CD14-positive monocyte (primary cell): ENCODE data around the gene ZNF232. TPM values are rescaled to one million over a fixed set of nuclear protein-coding genes. Genes with fewer than 3 reads are reported as not detected.

Experiments
- DNase-seq, 3 donors: peaks; one replicate each; pipeline ENCODE4 v3.0.0-alpha.2; 2011 to 2022
- H2AFZ ChIP-seq: 2 replicates; pipeline ENCODE4 v1.6.0; 2012; ENCODE audit warnings: mild to moderate bottlenecking, low read depth, low read length, inconsistent platforms; ENCODE audit not compliant: insufficient read depth, poor library complexity, severe bottlenecking
- H3K27ac ChIP-seq, 2 donors: 1 replicate in 1 of 2; 2 replicates in 1 of 2; pipeline ENCODE4 v1.5.1; 2012 to 2013; ENCODE audit warnings: low read length in 2 of 2, control low read depth in 1 of 2, inconsistent platforms in 1 of 2, low read depth in 1 of 2, mild to moderate bottlenecking in 1 of 2
- H3K27me3 ChIP-seq, 2 donors: one replicate each; pipeline versions ENCODE4 v1.6.0 to v1.6.1; 2011 to 2013; ENCODE audit warnings: low read length in 2 of 2; ENCODE audit not compliant: control insufficient read depth in 2 of 2, insufficient read depth in 2 of 2
- H3K36me3 ChIP-seq, 2 donors: replicated peaks in 1 of 2; 1 replicate in 1 of 2; 2 replicates in 1 of 2; pipeline versions ENCODE4 v1.5.1 to v1.6.1; 2012 to 2013; ENCODE audit warnings: low read length in 2 of 2, control low read depth in 1 of 2, inconsistent platforms in 1 of 2, mild to moderate bottlenecking in 1 of 2; ENCODE audit not compliant: insufficient read depth in 2 of 2, control insufficient read depth in 1 of 2
- H3K4me1 ChIP-seq, 2 donors: 1 replicate in 1 of 2; 2 replicates in 1 of 2; pipeline versions ENCODE4 v1.5.1 to v1.6.1; 2012 to 2013; ENCODE audit warnings: low read length in 2 of 2, control low read depth in 1 of 2, inconsistent platforms in 1 of 2, mild to moderate bottlenecking in 1 of 2, moderate library complexity in 1 of 2; ENCODE audit not compliant: insufficient read depth in 2 of 2, control insufficient read depth in 1 of 2
- H3K4me2 ChIP-seq: replicated peaks from 2 replicates; pipeline ENCODE3; 2012; ENCODE audit warnings: low read length, moderate library complexity, mild to moderate bottlenecking; ENCODE audit not compliant: poor library complexity, severe bottlenecking; ENCODE audit errors: extremely low read depth
- H3K4me3 ChIP-seq, 3 experiments: fragments of 200-600 bp in 1 of 3; sonication (generic) in 1 of 3; replicated peaks in 1 of 3; 1 replicate in 2 of 3; 2 replicates in 1 of 3; pipeline ENCODE4 v1.5.1; 2011 to 2013; ENCODE audit warnings: low read length in 3 of 3, mild to moderate bottlenecking in 3 of 3, control low read depth in 2 of 3, low read depth in 2 of 3, inconsistent platforms in 1 of 3, moderate library complexity in 1 of 3
- H3K79me2 ChIP-seq: 2 replicates; pipeline ENCODE4 v1.6.0; 2012; ENCODE audit warnings: mild to moderate bottlenecking, control low read depth, inconsistent platforms, low read length, moderate library complexity; ENCODE audit not compliant: insufficient read depth
- H3K9ac ChIP-seq: 2 replicates; pipeline ENCODE4 v1.6.0; 2017; ENCODE audit warnings: low read length, mild to moderate bottlenecking; ENCODE audit not compliant: insufficient read depth, poor library complexity, severe bottlenecking
- H3K9me3 ChIP-seq, 2 donors: replicated peaks in 1 of 2; 1 replicate in 1 of 2; 2 replicates in 1 of 2; pipeline versions ENCODE4 v1.5.1 to v1.6.1; 2012 to 2013; ENCODE audit warnings: low read length in 2 of 2, control low read depth in 1 of 2; ENCODE audit not compliant: control insufficient read depth in 1 of 2, insufficient read depth in 1 of 2
- H4K20me1 ChIP-seq: 2 replicates; pipeline ENCODE4 v1.6.0; 2012; ENCODE audit warnings: mild to moderate bottlenecking, low read length, control low read depth, moderate library complexity; ENCODE audit not compliant: insufficient read depth
- H3K27ac Mint-ChIP-seq, 7 donors: one replicate each; pipeline ENCODE4 v1.8.0; 2020; ENCODE audit warnings: mild to moderate bottlenecking in 7 of 7, mixed read lengths in 7 of 7, moderate library complexity in 6 of 7, inconsistent platforms in 2 of 7
- H3K27me3 Mint-ChIP-seq, 3 donors: one replicate each; pipeline ENCODE4 v1.8.0; 2021 to 2022; ENCODE audit warnings: low read depth in 3 of 3, mild to moderate bottlenecking in 3 of 3, mixed read lengths in 3 of 3, moderate library complexity in 3 of 3, inconsistent platforms in 1 of 3
- H3K36me3 Mint-ChIP-seq, 2 donors: one replicate each; pipeline ENCODE4 v1.8.0; 2020; ENCODE audit warnings: mixed read lengths in 2 of 2, inconsistent platforms in 1 of 2, mild to moderate bottlenecking in 1 of 2
- H3K4me1 Mint-ChIP-seq: one replicate; pipeline ENCODE4 v1.8.0; 2020; ENCODE audit warnings: mild to moderate bottlenecking, mixed read lengths
- H3K4me3 Mint-ChIP-seq, 2 donors: one replicate each; pipeline ENCODE4 v1.8.0; 2020; ENCODE audit warnings: mild to moderate bottlenecking in 2 of 2, mixed read lengths in 2 of 2, moderate library complexity in 1 of 2
- H3K9me3 Mint-ChIP-seq, 7 donors: one replicate each; pipeline ENCODE4 v1.8.0; 2020 to 2022; ENCODE audit warnings: mixed read lengths in 7 of 7, mild to moderate bottlenecking in 6 of 7, moderate library complexity in 6 of 7, inconsistent platforms in 2 of 7
- WGBS: methylation state at CpG from one replicate; pipeline ENCODE4 v1.1.5; 2013; ENCODE audit warnings: missing lambda C conversion rate; ENCODE audit not compliant: insufficient coverage; 5-methylcytosine and 5-hydroxymethylcytosine counted together
- intact Hi-C, 2 donors: fragments of 100-400 bp; cut with micrococcal nuclease; formaldehyde crosslinking; loops; one replicate each; pipeline versions ENCODE4 v1.15.0 to v1.15.1; 2023
- polyA plus RNA-seq, 3 donors: library from polyadenylated mRNA; depleted of rRNA in 1 of 3; unstranded in 2 of 3; stranded (reverse) in 1 of 3; fragments of 300-500 nt in 2 of 3; fragments of >200 nt in 1 of 3; fragmentation: Illumina TruSeq in 2 of 3; gene quantifications; 1 replicate in 2 of 3; 2 replicates in 1 of 3; pipeline ENCODE4 v1.2.3, GENCODE V29; 2012 to 2021
- TF ChIP-seq, protein P1 (sequence below): fragments of 200-600 bp; IDR thresholded peaks from one replicate; pipeline ENCODE4 v1.8.0; 2022; ENCODE audit warnings: antibody characterized with exemption, mild to moderate bottlenecking

The ZNF232 gene
- polyA plus RNA-seq, 3 donors, result 2.2 to 3.1 (median 3.0) TPM

DNA sequence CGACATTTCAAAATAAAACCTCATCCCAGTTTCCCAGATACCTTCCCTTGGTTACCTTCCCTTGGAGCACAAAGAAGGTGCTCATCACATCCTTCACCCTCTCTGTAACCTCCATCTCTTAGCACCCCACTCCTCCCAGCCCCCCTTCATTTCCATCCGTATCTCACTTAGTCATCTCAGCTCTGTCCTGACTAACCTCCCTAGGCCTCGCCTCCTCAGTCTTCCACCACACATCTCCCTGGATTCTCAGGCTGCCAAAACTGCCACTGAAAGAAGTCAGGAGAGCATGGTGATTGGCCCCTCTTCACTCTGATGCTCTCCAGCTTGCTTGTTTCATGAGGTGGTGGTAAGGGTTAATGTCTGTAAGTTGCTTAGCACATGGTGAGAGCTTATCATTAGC is 31.1 kb downstream of the ZNF232 start:
- H3K27ac Mint-ChIP-seq, result peak overlapping the region in 1 of 7 donors; percentile 39
- H3K9me3 Mint-ChIP-seq, result peaks cover 32 to 66% (median 60%) of the 10 kb centered on the region in 7 donors
- no peak overlapping the region for H3K4me3 Mint-ChIP-seq
- H2AFZ ChIP-seq, result no peak overlapping the region
- no peaks in the 10 kb centered on the region for H4K20me1 ChIP-seq
- no peak overlapping the region for H3K27ac ChIP-seq
- H3K79me2 ChIP-seq, result no peaks in the 10 kb centered on the region
- H3K4me1 Mint-ChIP-seq, result peaks cover 17% of the 10 kb centered on the region
- TF ChIP-seq, protein P1, sequence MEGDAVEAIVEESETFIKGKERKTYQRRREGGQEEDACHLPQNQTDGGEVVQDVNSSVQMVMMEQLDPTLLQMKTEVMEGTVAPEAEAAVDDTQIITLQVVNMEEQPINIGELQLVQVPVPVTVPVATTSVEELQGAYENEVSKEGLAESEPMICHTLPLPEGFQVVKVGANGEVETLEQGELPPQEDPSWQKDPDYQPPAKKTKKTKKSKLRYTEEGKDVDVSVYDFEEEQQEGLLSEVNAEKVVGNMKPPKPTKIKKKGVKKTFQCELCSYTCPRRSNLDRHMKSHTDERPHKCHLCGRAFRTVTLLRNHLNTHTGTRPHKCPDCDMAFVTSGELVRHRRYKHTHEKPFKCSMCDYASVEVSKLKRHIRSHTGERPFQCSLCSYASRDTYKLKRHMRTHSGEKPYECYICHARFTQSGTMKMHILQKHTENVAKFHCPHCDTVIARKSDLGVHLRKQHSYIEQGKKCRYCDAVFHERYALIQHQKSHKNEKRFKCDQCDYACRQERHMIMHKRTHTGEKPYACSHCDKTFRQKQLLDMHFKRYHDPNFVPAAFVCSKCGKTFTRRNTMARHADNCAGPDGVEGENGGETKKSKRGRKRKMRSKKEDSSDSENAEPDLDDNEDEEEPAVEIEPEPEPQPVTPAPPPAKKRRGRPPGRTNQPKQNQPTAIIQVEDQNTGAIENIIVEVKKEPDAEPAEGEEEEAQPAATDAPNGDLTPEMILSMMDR, result no peak
- H3K9ac ChIP-seq, result no peak overlapping the region
- H3K27me3 ChIP-seq, result peaks cover 0 to 3% of the 10 kb centered on the region in 2 donors
- H3K27me3 Mint-ChIP-seq, result peaks cover 6 to 12% (median 8%) of the 10 kb centered on the region in 3 donors
- peaks cover 16 to 20% of the 10 kb centered on the region in 2 donors for H3K4me1 ChIP-seq
- H3K9me3 ChIP-seq, result peaks cover 33 to 51% of the 10 kb centered on the region in 2 donors
- no peak overlapping the region for H3K4me2 ChIP-seq
- no peak overlapping the region for H3K4me3 ChIP-seq
- 89% methylated on average over 1 of the region's 3 CpGs for WGBS
- DNase-seq, result no peak
- intact Hi-C loops, result no loop called here
- H3K36me3 ChIP-seq, result peaks cover 0 to 41% of the 10 kb centered on the region in 2 donors
- H3K36me3 Mint-ChIP-seq, result peaks cover 31 to 44% of the 10 kb centered on the region in 2 donors

DNA sequence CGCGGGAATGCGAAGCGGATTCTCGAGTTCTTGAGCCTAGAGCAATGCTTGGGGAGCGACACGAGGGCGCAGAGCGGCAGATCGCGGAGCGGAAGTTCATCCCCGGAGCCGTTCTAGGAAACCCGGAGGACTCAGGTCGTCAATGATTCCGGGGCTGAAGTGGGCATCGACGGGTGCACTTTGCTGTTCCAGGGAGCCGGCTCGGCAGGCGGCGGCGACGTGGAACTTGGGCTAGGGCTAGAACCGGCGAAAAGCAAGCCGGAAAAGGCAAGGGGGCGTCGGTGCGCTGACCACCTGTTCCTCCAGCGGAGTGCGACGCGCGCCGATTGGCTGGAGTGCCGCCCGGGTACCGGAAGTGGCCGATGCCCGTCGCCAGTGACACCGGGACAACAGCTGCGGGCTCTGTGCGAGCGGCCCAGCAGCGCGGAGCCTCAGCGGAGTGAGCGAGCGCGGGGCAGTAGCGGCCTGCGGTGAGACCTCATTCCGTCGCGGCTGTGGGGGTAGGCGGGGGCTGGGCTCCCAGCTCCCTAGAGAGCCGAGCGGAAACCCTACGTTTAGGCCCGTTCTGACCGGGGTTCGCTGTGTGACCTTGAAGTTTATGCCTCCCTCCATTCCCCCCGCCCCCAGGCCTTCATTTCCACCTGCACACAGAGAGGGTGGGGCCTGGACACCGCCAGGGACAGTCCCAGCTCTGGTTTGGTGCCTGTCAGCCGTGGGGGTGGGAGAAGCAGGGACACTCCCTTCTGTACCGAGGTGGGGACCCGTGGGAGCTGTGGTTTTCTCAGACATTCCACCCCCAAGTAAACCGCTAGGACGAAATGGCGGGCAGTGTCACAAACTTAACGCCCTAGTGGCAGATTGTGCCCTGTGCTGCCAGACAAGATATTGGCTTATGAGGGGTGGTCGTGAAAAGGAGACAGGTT is 33.3 kb downstream of the ZNF232 start, which contains the start of gene ZFP3:
ZFP3 (plus strand) TSS at position 362 of the 923 bp plus-strand sequence. CDS start 13,038 bp downstream, outside the sequence.
- Mint-ChIP-seq H3K4me1 (peaks cover 17% of the 10 kb centered on the region), H3K4me3 (peak within 1 kb of the TSS; percentile 94 to 96), H3K27ac (peak within 1 kb of the TSS; percentile 69 to 96 (median 91)), H3K27me3 (peaks cover 5 to 15% (median 13%) of the 10 kb centered on the region in 3 donors), H3K36me3 (peaks cover 19 to 27% of the 10 kb centered on the region in 2 donors), H3K9me3 (peaks cover 17 to 44% (median 42%) of the 10 kb centered on the region in 7 donors)
- peak within 1 kb of the TSS; percentile 64 to 75 for H3K27ac ChIP-seq
- peaks cover 0 to 3% of the 10 kb centered on the region in 2 donors for H3K27me3 ChIP-seq
- H3K4me3 ChIP-seq, result peak within 1 kb of the TSS; percentile 49 to 86 (median 82)
- peaks cover 0 to 23% of the 10 kb centered on the region in 2 donors for H3K36me3 ChIP-seq
- WGBS, result under 1% methylated on average over 60 of the region's 75 CpGs
- H3K9ac ChIP-seq, result peak within 1 kb of the TSS; percentile 74
- H3K9me3 ChIP-seq, result peaks cover 11 to 28% of the 10 kb centered on the region in 2 donors
- H4K20me1 ChIP-seq, result no peaks in the 10 kb centered on the region
- H2AFZ ChIP-seq, result peak within 1 kb of the TSS; percentile 99
- TF ChIP-seq, protein P1, result no peak
- no peaks in the 10 kb centered on the region for H3K79me2 ChIP-seq
- intact Hi-C loops, result loop anchor here in 1 of 2 donors (2.0 kb wide), 1 partner anchor 32 kb away; the partner anchor contains the start of gene ZNF232
- peak within 1 kb of the TSS; percentile 95 for H3K4me2 ChIP-seq
- peaks cover 16 to 20% of the 10 kb centered on the region in 2 donors for H3K4me1 ChIP-seq
- peak; percentile 71 to 75 (median 72) for DNase-seq
